ENCODE measurements around the gene TOP2B.

Gene TOP2B

DNA sequence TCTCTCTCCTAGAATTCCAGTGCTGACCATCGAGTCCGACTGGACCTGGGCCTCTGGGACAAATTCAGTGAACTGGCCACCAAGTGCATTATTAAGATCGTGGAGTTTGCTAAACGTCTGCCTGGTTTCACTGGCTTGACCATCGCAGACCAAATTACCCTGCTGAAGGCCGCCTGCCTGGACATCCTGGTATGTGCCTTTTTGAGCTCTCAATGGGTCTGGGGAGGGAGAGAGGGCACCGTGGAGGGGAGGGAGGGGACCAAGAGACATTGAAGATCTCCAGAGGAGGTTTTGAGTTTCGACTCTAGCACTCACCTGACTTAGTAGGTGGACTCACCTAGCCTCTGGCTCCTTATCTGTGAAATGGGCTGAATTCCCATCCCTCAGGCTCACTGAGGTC lies 84.2 kb downstream of the TOP2B start:
- no peak for FAIRE-seq

DNA sequence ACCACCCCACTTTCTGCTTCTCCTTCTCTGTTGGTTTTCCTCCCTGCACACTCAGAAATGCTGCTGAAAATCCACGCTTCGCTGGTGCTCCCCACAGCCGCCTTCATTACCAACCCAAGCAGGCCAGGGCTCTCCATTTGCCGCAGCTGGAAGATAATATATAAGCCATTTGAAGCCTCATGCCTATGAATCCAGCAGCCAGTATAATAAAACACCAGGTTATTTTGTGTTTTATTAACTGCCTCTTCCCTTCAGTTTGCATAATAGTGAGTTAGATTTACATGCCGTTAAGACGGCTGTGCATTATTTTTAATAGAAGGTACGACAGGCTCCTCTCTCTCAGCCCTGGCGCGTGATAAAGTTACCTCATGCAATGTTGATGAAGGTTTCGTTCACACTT lies 86.6 kb downstream of the TOP2B start:
- FAIRE-seq, result no peak

DNA sequence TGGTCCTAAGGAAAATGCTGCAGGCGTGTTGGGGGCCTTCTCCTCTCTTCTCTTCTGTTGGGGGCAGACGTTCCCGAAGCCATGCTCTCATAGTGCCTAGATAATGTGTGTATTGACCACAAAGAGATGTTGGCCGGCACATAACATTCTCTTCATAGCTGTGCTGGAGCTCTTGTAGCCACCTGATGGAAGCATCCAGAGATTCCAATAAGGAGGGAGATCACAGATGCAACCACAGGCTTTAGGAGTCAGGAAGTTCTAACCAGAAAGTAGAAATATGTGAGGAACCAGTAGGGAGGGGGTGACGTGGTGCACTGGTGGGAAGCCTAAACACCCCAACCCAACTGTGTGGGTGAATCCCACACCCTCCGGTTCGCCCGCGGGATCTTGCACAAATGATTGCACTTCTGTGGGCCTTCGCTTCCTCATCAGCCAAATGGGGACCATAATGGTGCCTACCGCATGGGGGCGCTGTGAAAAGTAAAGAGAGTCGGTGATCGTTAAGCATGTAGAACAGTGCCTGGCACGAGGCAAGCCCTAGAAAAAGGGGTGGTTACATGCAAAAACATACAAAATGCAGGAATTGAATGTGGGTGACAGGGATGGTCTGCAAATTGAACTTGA lies 87.8 kb downstream of the TOP2B start:
- no peak for FAIRE-seq

DNA sequence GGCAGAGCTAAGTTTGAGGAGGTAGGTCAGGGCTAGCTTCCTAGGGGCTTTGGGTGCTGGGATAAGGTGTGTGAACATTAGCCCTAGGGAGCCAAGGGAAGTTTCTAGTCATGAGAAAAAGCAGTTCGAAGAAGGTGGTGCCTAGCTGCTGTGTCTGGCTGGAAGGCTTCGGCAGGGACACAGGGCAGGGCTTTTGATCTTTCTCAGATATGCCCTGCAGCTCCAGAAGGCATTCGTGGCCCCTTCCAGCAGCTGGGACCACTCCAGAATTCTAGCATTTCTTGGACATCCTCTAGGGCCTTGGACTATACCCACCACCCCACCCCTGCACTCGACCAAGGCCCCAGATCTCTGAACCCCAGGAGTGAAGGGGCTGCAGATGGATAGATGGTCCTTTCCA lies 88.6 kb downstream of the TOP2B start:
- no peak for FAIRE-seq

DNA sequence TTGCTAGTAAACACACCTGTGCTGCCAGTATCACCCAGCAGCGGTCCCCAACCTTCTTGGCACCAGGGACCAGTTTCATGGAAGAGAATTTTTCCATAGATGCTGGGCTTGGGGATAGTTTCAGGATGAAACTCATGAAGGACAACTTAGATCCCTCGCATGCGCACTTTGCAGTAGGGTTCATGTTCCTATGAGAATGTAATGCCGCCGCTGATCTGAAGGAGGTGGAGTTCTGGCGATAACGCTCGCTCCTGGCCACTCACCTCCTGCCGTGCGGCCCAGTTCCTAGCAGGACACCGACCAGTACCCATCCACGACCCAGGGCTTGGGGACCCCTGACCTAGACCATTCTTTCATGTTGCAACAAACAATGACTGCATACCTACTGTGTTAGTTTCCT lies 89.7 kb downstream of the TOP2B start:
- FAIRE-seq, result no peak

DNA sequence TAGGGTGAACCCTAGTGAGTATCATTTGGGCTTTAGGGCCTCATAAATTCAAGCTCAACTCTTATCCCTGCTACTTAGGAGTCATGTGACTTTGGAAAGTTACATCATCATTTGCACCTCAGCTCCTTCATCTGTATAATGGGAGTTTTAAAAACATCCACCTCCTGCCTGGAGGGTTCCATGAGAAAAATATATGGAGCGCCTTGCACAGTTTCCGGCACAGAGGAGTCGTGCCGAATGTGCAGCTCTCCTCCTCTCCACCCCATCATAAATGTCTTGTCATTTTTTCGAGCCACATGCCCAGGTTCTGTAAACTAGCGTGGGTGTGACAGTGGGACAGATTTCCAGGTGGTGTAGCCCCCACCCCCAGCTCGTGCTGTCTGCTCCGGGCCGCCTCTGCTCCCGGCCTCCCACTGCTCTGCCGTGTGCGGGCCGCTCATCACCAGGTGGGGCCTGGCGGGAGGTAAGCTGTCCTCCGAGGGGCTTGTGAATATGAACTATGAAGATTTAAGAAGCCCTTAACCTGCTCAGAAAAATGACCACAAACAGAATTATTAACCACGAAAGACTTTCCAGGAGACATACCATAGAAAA lies 90.4 kb downstream of the TOP2B start:
- no peak for FAIRE-seq

DNA sequence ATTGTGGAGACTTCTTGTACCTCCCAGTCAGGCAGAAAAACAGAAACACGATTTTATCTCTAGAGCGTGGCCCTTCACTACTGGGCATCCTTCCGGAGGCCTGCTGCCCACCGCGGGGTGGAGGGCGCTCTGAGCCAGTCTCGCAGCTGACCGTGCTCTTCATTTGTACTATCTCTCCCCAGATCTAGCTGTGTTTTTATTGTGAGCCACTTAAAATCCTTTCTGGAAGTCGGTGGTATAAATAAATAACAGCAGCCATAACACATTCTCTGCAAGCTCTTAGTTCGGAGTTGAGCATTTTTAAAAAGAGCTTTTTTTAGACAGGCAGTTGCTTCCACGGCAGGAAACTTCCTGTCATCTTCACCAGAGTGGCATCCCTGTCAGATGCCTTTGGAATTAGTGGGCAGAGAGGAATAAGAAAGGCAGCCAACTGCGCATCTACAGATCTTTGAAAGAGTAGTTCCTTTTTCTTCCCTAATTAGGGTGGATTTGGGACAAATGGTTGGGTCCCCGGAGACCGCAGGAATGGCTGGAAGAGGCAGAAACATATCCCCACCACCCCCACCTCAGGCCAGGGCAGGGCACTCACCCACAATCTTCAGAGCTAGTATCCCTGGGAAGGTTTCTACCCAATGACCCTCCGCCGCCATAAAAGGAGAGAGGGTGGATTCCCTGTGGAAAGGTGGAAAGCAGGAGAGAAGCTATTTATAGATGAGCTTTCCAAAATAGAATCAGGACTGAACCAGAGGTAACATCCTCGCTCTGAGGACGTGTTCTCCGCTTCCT lies 91.1 kb downstream of the TOP2B start:
- no peak for FAIRE-seq

DNA sequence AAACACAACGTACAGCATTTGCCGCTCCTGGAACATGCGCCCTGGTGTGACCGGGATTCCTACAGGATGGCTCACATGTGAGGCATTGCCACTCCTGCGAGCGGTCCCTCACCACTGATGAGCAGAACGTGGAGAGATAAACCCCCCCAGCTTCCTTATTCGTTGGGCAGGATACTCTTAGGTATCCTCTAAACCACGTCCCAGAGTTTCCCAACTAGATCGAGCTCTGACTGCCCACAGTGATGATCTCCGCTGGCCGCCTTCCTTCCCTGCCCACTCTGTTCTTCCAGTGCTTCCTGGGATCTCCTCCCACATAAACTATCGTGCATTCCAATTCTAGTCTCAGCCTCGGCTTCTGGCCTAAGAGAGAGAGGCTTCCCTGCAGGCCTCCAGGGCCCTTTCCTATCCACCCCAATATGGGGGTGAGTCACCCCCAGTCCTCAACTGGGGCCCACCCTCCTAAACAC lies 91.8 kb downstream of the TOP2B start:
- no peak for FAIRE-seq

DNA sequence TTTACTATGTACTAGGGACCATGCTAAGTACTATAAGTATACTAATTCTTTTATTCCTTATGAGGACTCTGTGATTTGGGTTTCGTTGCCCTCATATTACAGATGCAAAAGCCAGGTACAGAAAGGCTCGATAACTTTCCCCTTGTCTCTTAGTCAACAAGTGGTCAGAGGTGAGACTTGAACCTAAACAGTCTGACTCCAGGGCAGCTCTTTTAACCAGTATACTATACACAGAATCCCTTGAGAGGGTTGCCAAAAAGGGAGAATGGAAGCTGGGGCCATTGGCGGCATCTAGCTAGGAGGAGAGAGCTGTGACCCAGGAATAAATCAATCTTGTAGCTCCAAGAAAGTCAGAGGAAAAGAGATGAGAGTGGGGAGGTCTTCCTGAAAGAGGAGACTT lies 92.4 kb downstream of the TOP2B start:
- FAIRE-seq, result no peak

DNA sequence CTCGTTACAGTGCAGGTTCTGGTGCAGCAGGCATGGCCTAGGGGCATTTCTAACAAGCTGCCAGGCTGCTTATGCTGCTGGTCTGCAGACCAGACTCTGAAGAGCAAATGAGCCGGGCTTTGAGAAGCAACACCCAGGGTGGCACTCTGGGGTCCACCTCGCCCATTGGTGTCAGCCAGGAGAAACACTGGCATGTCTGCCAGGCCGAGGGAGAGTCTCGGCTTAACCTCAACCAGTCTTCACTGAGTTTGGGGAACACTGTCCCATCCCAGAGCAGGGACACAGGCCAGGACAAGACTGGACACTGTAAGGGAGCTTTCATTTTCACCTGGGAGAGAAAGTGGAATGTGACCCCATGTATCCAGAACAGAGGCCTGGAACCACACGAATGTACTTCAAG lies 93.4 kb downstream of the TOP2B start:
- FAIRE-seq, result no peak

DNA sequence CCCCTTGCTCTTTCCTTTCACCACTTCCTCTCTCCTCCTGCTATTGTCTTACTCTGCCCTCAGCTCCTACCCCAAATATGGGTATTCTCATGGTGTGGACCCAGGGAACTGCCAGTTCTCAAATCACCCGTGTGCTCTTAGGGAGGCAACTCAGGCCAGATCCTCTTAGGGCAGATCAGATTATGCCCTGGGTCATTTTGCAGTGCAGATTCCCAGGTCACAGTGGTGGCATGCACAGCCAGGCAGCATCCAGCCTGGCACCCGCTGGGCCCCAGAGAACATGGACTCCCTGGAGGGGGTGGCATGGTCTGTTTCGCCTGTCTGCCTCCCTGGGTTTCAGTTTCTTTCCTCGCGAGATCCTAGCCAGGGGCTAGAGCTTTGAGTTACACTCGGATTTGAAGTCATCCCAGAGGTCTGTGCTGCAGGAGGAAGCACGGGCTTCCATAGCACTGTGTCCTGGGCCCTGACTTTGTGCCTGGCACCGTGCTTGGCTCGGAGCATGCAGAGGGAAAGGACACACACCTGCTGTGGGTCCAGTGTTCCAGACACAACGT lies 96.1 kb downstream of the TOP2B start:
- no peak for FAIRE-seq

DNA sequence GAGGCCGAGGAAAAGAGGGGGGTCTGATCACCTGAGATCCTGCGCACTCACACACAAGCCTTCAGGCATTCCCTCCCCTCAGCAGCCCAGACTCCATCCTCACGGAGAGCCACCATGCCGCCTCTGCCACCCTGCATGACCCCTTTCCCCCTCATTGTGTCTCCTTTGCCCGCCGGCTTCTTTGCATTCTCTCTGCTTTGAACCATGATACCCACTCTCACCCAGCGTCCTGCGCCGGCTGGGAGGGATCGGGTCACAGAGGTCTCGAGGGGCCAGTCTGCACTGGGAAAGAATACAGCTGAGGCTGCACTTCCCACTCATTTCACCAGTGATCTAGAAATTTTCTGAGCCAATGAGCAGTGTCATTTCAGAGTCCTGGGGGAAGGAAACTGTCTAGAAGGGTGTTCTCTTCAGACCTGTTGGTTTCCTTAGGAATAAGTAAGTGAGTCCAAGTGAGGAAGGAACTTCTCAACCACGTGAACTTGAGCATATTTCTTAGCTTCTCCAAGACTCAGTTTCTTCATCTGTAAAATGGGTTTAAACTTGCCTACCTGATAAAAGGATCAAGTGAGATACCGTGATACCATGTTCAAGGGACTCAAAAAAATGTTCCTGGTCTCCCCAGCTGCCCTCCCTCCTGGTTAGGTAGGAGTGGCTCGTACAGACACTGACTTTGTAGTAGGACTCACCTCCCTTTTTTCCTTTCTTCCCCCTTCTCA lies 96.7 kb downstream of the TOP2B start:
- FAIRE-seq, result no peak

DNA sequence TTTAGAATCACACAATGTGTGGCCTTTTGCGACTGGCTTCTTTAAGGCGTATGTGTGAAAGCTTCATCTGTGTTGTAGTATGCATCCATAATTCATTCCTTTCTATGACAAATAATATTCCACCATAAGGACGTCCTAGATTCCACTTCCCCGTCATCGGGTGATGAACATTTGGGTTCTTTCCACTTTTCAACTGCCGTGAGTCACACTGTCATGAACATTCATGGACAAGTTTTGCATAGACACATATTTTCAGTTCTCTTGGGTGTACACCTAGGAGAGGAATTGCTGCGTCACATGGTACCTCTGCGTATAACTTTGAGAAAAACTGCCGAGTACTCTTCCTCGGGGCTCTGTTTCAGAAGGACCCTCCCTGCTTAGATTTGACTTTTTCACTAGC lies 97.3 kb downstream of the TOP2B start:
- no peak for FAIRE-seq

DNA sequence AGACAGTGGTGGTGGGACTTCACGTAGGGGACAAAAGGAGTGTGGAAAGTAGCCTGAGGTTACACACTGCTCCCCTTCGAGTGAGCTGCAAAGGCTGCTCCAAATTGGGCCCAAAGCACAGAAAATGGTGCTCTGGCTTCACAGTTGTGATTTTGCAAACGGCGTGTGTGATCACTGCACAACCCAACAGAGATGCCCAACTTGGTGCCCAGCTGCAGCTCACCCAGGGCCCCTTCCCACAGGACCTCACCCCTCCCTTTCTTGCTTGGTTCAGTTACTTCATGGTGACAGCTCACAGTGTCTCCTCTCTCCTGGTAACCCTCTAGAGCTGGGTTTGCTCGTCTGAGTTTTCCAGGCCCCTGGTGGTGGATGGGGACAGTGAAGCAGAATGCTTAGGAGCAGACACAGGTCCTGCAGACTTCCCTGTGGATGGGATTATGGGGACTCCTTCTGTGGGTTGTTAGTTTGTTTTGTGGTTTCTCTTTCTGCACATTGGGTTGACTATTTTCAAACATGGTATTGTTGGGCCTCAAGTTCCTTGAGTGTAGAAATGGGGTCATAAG lies 98.3 kb downstream of the TOP2B start:
- FAIRE-seq, result no peak

DNA sequence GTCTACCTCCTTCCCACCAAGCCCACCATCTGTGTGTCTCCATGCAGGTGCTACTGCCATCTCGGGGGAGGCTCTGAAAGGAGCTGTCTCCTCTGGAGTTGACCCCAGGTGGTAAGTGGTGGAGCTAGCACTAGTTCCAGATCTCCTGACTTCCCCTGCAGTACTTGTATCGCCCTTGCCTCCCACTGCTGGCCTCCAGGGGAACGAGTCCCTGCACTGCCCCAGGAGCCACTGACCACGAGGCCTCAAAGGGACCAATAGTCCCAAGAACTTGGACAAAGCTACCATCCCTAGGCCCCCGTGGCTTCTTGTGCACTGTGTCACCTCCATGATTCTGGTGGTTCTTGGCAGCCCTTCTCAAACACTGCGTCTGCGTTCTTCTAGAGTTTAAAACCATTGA lies 98.9 kb downstream of the TOP2B start:
- FAIRE-seq, result no peak

DNA sequence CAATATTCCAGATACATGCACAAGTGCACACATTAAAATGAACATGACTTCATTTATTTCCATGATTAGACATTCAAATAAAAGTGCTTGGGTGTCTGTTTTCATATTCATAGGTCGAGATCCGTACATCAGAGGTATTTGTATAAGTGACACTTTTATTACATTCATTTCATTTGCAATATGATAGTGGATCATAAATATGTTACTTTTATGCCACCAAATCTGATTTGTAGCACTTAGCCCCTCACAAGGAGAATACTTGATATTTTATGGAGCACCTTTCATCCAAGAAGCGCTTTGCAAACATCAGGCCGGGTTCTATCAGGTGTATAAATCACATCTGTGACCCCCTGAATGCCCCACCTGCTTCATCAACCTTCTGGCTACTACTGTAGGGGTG lies 100.6 kb downstream of the TOP2B start:
- FAIRE-seq, result no peak

DNA sequence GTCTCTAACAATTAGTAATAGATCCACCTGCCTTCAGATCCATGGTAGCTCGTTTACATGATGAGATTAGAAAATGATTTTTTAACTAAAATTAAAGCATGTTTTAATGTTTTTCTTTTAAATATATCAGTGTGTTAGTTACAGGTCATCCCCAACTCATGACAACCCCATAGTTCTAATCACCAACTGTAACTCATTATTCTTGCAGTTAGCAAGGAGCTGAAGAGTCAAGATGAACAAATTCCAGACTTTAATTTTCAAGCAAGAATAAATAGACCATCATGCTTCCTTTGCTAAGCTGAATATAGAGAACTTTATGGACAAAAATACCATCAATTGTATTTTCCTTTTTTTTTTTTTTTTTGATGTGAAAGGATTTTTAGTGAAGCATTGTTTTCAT lies 101.1 kb downstream of the TOP2B start:
- FAIRE-seq, result no peak

DNA sequence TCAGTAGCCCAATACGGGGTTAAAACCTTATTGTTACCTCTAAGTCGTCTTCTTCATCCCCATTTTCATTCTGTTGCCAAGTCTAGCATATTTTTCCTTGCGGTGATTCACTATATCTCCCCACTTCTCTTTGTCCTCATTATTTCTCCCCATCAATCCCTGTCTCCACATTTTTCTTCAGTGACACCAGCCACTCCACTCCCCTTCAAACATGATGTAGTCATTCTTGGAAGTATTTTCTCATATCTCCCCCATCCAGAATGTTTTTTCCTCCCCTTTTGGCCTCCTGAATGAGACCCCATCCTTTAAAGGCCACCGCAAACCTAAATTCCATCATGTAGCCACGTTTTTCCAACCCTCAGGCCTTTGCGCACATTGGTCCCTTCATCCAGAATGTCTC lies 105.9 kb downstream of the TOP2B start:
- FAIRE-seq, result no peak

DNA sequence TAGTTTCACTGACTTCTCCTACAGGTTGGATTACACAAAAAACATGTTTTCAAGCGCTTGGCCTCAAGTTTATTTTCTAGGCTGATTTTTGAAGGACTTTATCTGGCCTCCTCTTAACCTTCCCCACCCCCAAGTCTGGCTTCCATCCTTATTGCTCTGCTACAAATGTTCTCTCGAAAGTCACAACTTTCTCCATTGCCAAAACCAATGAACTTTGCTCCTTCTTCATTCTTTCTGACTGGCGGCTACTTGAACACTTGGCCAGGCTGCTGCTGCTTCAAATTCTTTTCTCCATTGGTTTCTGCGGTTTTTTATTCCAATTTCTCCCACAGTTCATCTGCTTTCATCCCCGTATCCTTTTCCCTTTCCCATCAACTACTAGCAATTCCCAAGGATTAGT lies 106.6 kb downstream of the TOP2B start:
- FAIRE-seq, result no peak

DNA sequence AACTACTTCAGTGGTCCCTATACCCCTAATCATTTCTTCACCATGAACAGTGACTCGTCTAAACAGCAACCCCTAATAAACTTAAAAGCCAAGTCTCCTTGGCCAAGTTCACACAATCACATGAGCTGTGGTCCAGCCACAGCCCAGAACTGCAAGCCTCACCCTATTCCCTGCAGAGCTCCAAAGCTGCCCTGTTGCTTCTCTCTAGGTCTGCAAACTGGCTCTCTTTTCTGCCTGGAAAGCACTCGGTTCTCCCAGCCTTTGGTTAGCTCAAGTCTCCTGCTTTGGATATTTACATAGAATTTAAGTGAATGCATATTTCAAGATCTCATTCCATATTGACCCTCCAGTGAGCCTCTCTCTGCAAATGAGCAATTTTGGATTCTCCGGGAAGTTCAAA lies 107.0 kb downstream of the TOP2B start:
- FAIRE-seq, result no peak

DNA sequence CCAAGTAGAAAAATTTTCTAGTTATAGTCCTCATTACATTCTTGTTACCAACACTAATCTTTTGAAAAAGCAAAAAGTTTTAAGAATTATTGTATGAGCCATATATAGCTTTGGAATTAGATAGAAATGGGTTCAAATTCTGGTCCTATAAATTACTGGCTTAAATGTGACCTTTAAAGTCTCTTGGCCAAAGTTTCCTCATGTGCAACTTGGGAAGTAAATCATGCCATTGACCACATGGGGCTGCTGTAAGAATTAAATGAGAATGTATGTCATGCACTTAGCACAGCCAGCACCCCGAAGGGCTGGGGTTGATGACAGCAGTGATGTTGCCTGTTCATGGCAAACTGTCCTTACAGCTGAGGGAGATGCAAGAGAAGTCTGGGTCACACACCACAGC lies 108.3 kb downstream of the TOP2B start:
- no peak for FAIRE-seq

DNA sequence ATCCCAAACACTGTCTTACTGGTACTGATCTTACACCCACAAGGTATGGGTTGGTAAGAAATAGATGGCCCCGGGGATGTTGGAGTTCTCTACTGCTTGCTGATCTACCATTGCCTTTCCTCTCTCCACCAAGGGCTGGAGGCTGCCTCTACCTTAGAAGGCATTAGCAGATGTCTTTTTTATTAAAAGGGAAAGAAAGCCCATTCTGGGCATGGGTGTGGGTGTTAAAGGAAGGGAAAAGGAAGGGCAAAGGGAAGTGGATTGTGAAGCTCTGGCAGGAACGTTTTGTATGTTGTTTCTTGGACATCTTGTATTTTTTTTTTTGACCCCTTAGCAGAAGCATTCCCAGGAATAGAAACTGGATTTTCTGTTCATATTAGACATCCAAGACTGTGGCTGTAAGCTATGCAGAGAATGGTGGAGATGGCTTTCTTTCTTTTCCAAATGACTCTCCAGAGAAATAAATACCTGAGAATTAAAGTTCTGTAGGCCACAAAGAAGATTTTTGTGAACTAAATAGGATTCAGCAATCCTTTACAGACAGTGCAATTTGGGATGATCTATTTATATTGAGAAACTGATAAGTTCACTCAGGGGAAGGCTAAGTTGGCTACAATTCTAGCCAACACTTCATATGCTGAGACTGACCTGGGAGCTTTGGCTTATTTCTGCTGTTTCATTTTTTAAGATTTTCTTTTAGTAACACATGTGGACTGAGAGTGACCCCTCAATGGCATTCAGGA lies 108.8 kb downstream of the TOP2B start:
- FAIRE-seq, result no peak

Data from colon (tissue), 2 donors.